ENCODE results near the gene SMAGP.

GRCh38 chr12:51285843-51286242 is 15.6 kb upstream of the SMAGP start:
- TF ChIP-seq EZH2 (IDR thresholded peaks at IDR 0.05), result no peak
- no peak for TF ChIP-seq POLR2AphosphoS5 (IDR thresholded peaks at IDR 0.05; ENCODE audit: borderline replicate concordance, low read depth, low read length)
- TF ChIP-seq FOXP2 (optimal IDR thresholded peaks at IDR 0.05; ENCODE audit: control extremely low read depth, extremely low read length, insufficient read depth), result no peak
